ENCODE data around the gene NHERF2. TPM values are rescaled to one million over a fixed set of nuclear protein-coding genes. Genes with fewer than 3 reads are reported as not detected.

The NHERF2 gene
- total and polyA plus RNA-seq, 9 of the 15 experiments (the other 6 are each of a cell fraction or from before 2014, with no cell fraction given) = 0.15 to 42.0 (median 12.5) TPM

DNA sequence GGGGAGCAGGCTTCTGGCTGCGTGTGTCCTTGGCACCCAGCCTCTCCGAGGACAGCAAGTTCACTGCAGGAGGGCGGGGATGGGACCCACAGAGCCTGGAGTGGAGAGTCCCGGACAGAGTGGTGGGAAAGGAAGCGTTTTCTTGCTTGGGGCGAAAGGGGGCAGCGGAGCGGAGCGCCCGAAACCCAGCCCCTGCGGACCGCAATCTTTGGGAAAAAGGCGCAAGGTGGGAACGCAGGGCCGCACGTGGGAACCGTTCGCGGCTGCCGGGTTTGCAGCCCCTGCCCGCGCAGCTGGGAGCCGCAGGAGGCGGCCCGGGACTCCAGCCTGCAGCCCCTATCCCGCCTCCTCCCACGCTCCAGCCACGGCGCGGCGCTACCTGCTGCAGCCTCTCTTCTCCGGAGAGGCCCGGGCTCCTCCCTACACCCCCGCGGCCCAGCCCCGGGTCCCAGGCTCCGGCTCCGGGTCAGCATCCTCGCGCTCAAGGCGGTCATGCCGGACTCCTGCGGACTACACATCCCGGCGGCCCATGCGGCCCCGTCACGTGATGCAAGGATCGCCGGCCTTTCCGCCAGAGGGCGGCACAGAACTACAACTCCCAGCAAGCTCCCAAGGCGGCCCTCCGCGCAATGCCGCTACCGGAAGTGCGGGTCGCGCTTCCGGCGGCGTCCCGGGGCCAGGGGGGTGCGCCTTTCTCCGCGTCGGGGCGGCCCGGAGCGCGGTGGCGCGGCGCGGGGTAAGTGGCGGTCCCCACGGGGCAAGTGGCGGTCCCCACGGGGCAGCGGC lies 20.8 kb downstream of the NHERF2 start, which contains the start of the genes NTHL1 and TSC2 (continued):
- TF ChIP-seq KDM2B (CRISPR knock-in tag; IDR thresholded peaks at IDR 0.05) = peak; percentile 82; the same call in 1 of the 2 replicates
- no peak for TF ChIP-seq PTBP1 (IDR thresholded peaks at IDR 0.05; ENCODE audit: low read depth, low read length)
- no peak for TF ChIP-seq STAG1 (CRISPR knock-in tag; IDR thresholded peaks at IDR 0.05; ENCODE audit: borderline replicate concordance)
- TF ChIP-seq, protein P1, sequence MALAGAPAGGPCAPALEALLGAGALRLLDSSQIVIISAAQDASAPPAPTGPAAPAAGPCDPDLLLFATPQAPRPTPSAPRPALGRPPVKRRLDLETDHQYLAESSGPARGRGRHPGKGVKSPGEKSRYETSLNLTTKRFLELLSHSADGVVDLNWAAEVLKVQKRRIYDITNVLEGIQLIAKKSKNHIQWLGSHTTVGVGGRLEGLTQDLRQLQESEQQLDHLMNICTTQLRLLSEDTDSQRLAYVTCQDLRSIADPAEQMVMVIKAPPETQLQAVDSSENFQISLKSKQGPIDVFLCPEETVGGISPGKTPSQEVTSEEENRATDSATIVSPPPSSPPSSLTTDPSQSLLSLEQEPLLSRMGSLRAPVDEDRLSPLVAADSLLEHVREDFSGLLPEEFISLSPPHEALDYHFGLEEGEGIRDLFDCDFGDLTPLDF (CRISPR knock-in tag; IDR thresholded peaks at IDR 0.05) = 0 out of 2 replicates have a peak, but pooled peaks have one; percentile 24
- no peak for TF ChIP-seq NR3C1 (CRISPR knock-in tag; IDR thresholded peaks at IDR 0.05)
- TF ChIP-seq ZC3H8 (IDR thresholded peaks at IDR 0.05) = no peak
- TF ChIP-seq CXXC5 (CRISPR knock-in tag; IDR thresholded peaks at IDR 0.05) = peak; percentile 99
- peak; percentile 86; the same call in 1 of the 2 replicates for TF ChIP-seq CEBPG (CRISPR knock-in tag; IDR thresholded peaks at IDR 0.05)
- TF ChIP-seq CEBPG (tag; conservative IDR thresholded peaks at IDR 0.05 in 1 of 2, IDR thresholded peaks at IDR 0.05 in 1 of 2) = no peak; a peak in 1 of 4 replicates
- TF ChIP-seq, protein P2, sequence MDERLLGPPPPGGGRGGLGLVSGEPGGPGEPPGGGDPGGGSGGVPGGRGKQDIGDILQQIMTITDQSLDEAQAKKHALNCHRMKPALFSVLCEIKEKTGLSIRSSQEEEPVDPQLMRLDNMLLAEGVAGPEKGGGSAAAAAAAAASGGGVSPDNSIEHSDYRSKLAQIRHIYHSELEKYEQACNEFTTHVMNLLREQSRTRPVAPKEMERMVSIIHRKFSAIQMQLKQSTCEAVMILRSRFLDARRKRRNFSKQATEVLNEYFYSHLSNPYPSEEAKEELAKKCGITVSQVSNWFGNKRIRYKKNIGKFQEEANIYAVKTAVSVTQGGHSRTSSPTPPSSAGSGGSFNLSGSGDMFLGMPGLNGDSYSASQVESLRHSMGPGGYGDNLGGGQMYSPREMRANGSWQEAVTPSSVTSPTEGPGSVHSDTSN (CRISPR knock-in tag; IDR thresholded peaks at IDR 0.05; ENCODE audit: low read depth) = no peak
- TF ChIP-seq, protein P2 (tag; conservative IDR thresholded peaks at IDR 0.05; ENCODE audit: low read depth) = no peak
- no peak for TF ChIP-seq ZBTB5 (IDR thresholded peaks at IDR 0.05)
- peak in 1 of 2 experiments; percentile 61; a peak in 1 of 4 replicates for TF ChIP-seq NONO (IDR thresholded peaks at IDR 0.05; ENCODE audit: low read depth in 2 of 2, low read length in 1 of 2)
- TF ChIP-seq ERF (CRISPR knock-in tag; IDR thresholded peaks at IDR 0.05) = 0 out of 2 replicates have a peak, but pooled peaks have one; percentile 35
- no peak for TF ChIP-seq ZNF445 (CRISPR knock-in tag; IDR thresholded peaks at IDR 0.05; ENCODE audit: low read depth)
- TF ChIP-seq CTBP1 (IDR thresholded peaks at IDR 0.05; ENCODE audit: borderline replicate concordance) = peak; percentile 93
- peak; percentile 78 for TF ChIP-seq KDM5B (IDR thresholded peaks at IDR 0.05; ENCODE audit: insufficient replicate concordance, low read depth, low read length)
- TF ChIP-seq CCAR2 (IDR thresholded peaks at IDR 0.05; ENCODE audit: low read depth, low read length) = no peak
- TF ChIP-seq ZNF740 (CRISPR knock-in tag; IDR thresholded peaks at IDR 0.05) = peak; percentile 64; the same call in 1 of the 2 replicates
- TF ChIP-seq ZNF740 (tag; IDR thresholded peaks at IDR 0.05) = peak in 1 of 2 experiments; percentile 49; a peak in 1 of 4 replicates
- peak; percentile 78; the same call in 1 of the 2 replicates for TF ChIP-seq ZNF589 (CRISPR knock-in tag; IDR thresholded peaks at IDR 0.05; ENCODE audit: low read depth)

Measured in K562 (cell line).